ENCODE results near the gene FEZ2.

- TF ChIP-seq EZH2 (IDR thresholded peaks at IDR 0.05; ENCODE audit: low read length), result no peak
- TF ChIP-seq CTCF (optimal IDR thresholded peaks at IDR 0.05 in 1 of 3, IDR thresholded peaks at IDR 0.05 in 1 of 3, conservative IDR thresholded peaks at IDR 0.05 in 1 of 3; ENCODE audit: extremely low read depth in 1 of 3, insufficient read depth in 2 of 3, low read length in 3 of 3), result no peak
Measured at GRCh38 chr2:36567711-36568408, 30.1 kb downstream of the FEZ2 start.
